Kasumi-1 (cell line): Measurements from ENCODE around the gene BPIFB3.

Experiments
- DNase-seq, 2 experiments: peaks; one replicate each; lab custom pipeline; 2025; lab: John Stamatoyannopoulos, UW

BPIFB3 gene, protein sequence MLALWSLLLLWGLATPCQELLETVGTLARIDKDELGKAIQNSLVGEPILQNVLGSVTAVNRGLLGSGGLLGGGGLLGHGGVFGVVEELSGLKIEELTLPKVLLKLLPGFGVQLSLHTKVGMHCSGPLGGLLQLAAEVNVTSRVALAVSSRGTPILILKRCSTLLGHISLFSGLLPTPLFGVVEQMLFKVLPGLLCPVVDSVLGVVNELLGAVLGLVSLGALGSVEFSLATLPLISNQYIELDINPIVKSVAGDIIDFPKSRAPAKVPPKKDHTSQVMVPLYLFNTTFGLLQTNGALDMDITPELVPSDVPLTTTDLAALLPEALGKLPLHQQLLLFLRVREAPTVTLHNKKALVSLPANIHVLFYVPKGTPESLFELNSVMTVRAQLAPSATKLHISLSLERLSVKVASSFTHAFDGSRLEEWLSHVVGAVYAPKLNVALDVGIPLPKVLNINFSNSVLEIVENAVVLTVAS

DNA sequence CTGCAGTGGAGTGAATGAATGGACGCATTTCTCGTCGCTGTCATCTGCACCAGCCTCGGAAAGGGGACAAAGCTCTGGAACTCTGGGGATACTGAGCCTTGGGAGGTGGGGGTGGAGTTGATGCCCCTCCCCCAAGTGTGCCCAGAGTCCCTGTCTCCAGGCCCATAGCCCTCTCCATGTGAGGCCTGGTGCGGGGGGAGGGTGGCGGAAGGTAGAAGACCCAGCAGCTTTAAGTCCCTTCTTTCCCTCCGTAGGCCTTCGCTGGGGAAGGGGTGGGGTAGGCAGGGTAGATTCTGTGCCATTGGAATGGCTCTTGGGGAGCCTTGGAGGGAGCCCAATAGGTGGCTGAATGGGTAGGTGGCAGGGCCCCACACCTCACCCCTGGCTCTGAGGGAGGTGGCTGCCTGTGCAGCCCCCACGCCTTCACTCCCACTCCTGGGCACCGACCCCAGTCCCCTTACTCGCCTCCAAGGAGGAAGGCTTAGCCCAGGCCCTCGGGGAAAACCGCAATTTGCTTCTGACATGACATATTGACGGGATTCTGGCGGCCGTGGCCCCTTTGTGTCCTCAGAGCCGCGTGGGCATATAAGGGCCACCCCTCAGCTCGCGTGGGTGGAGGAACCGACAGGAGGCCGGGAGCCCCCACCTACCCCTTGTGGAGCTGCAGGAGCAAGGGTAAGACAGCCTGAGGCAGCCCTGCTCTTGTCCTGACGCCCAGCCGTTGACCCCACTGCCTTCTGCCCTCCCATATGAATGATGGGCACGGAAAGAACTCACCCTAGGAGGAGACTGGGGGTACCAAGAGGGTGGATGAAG is at the start of gene BPIFB3:
TSS of gene BPIFB3 (plus strand) at position 613 of the 816 bp plus-strand sequence. CDS start 1,533 bp downstream, outside the sequence.
- DNase-seq = no peak

DNA sequence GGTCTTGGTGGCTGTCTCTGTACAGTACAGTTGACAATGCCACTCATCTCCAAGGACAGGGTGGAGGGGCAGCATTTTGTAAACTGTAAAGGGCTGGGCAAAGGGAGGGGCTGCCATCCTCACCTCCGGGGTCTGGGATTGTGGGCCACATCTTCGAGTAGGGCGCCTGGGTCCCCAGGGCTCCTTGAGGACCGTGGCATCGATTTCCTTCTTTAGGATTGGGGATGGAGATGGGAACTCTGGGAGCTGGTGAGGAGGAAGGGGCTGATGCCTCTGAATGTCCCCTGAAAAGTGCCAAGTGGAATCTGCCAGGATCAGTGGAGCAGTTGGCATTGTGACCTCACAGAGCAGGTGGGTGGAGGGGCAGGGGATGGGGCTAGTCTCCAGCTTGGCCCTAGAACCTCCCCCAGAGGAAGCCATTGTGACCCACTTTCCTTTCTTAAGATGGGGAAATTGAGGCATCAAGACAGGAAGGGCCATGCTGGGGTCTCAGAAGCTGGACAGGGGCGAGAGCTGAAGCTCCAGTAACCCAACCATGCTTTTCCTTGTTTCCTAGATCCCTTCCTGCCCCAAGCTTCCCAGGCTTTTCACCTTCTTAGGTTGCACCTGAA is 49.5 kb upstream of the BPIFB3 start, which contains the start of gene SUN5:
TSS of gene SUN5 (minus strand) at position 293 of the 611 bp plus-strand sequence. CDS start at position 200, 93 bp downstream.
- DNase-seq = no peak

DNA sequence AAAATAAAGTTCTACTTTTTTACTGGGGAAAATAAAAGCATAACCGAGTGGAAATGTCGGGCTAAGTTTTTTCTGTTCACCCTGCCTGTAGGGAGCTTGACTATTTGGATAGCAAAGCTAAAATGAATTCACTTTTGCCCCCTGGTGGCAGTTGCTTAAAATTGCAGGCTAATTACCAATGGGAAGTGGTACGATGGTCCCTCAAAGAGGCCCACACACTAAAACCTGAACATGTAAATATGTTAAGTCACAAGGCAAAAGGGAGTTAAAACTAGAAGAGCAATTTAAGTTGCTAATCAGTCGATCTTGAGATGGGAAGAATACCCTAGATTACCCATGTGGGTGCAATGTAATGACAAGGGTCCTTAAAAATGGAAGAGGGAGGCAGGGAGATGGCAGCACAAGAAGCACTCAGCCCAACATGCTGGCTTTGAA is 48.6 kb upstream of the BPIFB3 start:
- peak; percentile 52 to 78 for DNase-seq

DNA sequence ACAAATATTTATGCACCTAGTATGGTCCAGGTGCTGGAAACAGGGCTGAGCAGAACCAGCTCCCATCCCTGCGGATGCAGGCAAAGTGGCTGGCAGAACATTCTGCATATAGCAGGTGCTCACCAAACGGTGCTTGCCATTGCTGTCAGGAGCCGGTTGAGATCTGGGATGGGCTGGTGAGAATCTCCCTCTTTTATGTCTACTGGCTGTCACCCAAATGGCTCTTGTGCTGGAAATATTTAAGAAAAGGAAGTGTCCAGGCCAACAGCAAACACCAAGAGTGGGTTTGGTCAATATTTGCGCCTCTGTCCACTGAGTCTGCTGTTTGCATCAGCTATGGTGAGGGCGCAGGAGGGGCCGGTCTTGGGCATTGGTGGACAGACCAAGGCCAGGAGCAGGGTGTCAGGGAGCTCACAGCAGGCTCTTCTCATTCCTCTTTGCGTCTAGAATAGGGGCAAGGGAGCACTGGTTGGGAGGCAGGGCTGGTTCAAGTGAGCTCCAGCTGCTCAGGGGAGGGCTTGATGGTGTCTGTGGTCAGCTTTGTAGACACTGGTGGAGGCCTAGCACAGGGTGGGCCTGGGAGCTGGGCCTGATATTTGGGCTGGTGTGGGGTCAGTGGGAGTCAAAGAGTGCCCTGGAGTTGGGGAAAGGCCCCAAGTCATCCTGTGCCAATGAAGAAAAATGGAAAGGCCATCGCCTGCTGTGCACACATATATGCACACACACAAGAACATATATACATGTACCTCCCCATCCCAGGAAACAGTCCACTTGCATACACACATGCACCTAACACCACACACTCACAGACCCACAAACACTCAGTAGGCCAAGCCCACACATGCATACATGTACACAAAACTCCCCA is 47.6 kb upstream of the BPIFB3 start:
- no peak for DNase-seq

DNA sequence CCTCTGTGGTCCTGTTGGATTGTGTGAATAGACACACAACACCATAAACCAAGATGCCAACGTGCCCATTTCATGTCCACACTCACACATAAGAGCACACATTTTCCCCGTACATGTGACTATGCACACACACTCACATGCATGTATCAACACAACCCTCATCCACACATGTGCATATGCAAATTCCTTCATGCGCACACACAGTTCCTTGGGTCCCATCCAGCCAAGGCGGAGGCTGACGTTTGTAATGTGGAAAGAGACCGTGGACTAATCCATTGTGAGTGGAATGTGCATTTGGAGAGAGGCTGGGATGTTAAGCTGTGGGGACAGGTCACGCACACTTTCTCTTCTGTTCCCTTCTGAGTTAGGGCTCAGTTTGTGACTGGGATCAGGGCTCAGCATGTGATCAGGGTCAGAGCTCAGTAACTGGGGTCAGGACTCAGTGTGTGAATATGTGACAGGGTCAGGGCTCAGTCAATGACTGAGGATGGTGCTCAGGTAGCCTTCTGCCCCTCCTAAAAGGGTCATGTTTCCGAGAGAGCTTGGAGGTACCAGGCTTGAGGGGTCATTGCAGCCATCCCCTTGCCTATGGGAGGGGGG is 46.8 kb upstream of the BPIFB3 start:
- DNase-seq = no peak

DNA sequence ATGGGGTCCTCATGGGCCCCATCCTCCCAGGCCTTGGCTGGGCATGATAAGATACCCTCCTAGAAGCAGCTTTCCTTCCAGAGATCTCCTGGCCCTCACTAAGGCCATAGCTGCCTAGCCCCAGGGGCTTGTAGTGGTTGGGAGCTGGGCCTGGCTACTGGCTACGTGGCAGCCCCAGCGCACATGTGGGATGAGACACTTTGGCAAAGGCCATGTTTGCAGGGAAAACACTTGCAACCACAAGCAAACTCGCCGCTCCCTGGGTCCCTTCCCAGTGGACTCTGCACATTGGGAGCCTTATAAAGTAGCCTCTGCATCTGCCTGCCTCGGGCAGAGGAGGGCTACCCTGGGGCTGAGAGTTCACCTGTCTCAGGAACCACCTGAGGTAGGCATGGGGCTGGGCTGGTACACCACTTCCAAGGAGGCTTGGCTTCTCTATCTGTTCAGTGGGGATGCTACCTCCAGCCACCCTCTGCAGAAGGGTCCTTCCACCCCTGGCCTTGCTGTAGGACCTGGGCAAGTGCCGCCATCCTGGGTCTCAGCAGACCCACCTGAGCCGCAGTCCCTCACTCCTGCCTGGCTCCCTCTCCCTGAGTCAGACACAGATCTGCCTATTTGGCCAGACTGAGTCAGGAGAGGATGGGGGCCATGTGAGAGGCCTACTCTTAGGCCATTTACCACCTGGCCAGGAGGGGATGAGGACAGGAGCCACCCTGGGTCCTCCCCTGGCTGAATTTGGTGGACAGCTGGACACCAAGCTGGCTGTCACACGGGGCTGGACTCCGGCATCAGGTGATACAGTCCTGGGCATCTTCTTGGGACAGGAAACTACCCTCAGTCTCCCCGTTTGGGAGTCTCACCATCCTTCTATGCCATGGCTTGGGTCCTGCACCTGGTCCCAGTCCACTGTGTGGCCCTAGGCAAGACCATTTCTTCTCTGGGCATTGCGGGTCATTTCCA is 46.0 kb upstream of the BPIFB3 start, which contains the start of gene BPIFB2:
TSS of gene BPIFB2 (plus strand) at position 329 of the 960 bp plus-strand sequence. CDS start 871 bp downstream, outside the sequence.
- DNase-seq = no peak

DNA sequence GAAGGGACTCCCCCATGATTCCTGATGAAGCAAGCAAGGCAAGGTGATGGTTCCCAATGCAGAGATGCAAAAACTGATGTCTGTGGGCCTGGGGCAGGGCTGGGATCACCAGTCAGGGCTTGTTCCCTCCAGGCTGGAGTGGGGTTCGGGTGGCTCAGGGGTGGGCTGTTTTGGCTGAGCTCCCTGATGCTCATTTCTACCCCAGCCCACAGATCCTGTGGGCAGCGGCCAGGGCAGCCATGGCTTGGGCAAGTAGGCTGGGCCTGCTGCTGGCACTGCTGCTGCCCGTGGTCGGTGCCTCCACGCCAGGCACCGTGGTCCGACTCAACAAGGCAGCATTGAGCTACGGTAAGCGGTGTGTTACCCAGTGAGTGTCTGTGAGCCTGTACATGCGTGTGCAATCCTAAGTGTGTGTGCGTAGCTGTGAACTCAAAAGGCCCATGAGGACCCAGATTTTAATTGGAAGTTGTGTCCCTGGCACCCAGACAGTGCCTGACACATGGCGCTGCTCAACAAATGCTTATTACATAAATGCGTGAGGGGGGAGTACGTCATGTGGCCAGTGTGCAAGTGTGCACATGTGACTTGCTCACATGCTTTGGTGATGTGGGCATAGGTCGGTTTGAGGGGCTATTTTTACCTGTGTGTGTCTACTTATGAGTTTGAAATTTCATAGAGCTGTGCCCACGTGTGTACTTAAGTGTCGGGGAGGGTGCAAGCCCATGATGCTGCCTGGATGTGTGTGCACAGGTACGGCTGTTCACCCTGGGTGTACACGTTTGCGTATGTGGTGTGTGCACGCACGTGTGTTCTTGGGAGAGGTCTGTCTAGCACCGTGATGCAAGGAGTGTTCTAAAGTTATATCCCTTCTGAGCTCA is 45.1 kb upstream of the BPIFB3 start:
- no peak for DNase-seq

DNA sequence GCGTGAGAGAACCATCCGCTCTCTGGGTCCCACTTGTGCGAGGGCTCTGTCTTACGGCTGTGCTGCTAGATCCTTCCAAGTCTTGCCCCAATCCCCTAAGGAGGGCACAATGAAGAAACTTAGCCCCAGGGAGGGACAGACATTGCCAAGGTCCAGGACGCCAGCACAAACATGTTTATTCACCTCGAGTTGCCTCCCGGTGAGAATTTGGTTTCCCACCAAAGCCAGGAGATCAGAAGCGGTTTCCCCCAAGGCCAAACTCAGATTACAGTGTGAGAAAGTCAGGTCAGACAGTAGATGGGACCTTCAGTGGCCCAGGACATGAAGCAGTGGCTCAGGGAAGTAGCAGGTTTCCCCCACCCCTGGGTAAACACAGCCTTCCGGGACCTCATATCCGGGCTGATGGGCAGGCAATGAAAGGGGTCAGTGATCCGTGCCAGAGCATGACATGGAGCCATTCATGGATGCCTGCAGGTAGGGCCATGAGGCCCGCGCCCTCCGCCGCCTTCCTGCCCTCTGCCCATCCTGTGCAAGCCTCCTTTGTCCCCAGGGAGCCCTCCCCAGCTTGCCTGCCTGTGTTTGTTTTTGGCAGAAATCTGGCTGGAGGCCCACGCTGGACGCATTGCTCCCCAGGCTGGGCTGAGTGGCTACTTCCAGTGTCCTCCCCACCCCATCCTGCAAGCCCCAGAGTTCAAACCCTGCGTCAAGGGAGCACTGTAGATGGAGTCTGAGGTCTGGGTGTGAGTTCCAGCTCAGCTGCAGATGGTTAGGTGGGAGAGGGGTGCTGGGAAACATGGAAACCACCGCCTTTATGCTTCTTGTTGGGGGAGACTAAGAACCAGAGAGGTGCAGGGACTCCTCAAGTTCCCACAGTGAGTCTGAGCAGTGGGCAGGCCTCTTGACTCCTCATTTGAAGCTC is 44.2 kb upstream of the BPIFB3 start:
- no peak for DNase-seq

DNA sequence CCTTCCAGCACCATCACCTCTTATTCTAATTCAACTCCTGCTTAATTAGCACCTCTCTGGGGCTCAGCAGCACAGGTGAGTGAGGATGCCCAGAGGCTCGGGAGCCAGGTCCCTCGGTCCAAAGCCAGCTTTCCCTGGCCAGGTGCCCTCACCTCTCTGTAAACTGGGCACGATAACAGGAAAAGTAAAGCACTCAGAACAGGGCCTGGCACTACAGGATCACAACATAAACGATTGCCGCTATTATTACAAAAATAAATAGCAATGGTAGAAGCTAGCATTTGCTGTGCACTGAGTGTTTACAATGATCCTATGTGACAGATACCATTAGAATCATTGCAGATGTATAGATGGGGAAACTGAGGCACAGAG is 43.6 kb upstream of the BPIFB3 start:
- no peak for DNase-seq

DNA sequence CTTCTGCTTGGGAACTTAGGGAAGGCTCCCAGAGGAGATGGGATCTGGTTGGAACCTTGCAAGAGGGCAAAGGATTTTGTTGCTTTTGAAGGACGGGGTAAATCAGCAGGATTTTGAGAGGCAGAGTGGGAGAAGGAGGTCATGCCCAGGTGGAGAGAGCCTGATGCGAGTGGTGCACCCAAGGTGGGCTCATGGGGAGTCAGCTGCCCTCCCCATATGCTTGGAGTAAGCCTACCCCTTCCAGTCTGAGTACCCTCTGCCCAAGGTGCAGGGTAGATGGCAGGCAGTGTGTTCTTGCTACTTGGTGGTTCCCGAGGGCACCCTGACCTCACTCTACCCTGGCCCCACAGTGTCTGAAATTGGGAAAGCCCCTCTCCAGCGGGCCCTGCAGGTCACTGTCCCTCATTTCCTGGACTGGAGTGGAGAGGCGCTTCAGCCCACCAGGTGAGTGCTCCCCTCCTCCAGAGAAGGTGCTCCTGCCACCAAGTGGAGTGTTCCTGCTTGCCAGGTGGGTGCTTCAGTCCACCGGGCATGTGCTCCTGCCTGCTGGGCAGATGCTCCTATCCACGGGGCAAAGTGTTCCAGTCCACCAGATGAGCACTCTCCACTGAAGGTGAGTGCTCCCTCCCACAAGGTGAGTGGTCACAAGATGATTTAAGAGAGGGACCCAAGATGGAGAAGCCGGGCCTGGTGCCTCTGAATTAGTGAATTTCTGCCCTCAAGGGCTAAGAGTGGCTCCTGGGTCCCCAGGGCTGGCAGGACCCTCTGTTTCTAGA is 42.8 kb upstream of the BPIFB3 start:
- DNase-seq = no peak

DNA sequence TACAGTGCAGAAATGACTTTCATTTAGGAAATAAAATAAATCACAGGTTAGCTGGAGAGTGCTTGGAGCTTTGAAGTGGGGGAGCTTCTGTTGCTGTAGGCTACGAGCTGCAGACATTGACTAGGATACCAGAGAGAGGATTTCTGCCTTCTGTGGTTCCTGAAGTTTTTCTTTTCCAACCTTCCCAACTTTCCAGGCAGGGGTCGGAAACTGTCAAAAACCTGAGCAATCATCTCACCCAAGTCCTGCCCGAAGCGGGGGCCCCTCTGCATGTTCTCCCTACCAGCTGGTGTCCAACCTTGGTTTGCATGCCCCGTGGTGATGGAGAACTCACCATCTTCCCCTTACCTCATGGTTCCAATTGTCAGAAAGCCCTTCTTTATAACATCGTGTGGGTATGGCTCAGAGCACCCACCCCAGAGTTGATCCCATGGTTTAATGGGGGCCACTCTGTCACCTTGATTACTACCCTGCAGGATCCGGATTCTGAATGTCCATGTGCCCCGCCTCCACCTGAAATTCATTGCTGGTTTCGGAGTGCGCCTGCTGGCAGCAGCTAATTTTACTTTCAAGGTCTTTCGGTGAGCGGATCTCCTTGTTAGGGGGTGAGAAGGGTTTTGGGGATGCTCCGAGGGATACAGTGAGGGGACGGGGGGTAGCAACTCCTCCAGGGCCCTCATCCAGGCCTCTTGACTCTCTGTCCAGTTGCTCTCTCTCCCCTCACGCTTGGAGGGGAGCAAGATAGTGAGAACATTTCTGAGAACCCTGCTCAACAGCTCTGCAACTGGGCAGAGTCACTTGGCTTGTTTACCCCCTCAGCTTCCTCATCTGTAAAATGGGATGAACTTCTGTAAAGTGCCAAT is 41.1 kb upstream of the BPIFB3 start:
- DNase-seq = no peak

DNA sequence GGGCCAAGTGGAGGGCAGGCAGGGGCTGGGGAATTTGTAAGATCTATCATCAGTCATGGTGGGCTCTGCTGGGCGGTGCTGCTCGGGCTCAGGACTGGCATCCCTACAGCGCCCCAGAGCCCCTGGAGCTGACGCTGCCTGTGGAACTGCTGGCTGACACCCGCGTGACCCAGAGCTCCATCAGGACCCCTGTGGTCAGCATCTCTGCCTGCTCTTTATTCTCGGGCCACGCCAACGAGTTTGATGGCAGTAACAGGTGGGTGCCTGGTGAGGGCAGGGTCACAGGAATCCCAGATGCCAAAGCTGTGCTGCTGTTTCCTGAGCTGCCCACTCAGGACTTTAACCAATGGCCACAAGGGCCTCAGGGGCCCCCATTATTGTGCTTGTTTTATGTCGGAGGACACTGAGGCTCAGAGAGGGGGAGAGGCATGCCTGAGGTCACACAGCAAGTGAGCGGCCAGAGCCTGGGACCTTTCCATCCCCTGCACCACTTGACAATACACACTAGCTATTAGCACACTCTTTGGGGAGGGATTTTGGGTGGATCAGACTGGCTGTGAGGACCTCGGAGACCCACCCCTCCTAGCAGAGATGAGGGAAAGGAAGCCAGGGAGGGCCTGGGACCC is 39.9 kb upstream of the BPIFB3 start:
- DNase-seq = no peak

DNA sequence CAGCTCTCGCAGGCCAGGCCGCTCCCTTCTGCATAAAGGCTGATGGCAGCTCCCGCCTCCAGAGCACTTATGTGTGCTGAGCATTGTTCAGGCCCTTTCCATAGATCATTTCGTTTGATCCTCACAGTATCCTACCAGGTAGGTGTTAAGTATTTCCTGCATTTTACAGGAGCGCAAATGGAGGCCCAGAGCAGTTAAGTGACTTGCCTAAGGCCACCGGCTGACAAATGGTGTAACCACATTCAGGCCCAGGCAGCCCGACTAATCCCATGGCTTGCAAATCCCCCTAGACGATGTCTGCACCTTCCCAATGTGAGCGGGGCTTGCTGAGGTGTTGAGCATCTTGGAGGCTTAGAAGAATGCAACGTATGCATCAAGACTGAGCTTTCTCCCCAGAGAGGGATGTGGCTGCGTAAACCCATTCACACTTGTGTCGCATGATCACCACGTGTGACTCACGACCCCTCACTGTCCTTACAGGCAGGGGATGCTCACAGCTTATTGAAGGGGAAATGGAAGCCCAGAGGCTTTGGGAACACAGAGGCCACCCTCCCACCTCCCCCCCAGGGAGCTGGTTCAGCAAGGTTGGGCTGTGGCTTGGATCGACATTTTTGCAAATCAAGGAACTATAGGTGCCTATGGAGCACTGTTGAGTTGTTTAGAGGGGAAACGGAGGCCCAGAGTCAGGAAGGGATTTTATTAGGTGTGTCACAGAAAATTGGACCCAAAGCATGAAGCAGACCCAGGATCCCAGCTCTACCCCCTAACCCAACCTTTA is 39.2 kb upstream of the BPIFB3 start:
- DNase-seq = no peak

DNA sequence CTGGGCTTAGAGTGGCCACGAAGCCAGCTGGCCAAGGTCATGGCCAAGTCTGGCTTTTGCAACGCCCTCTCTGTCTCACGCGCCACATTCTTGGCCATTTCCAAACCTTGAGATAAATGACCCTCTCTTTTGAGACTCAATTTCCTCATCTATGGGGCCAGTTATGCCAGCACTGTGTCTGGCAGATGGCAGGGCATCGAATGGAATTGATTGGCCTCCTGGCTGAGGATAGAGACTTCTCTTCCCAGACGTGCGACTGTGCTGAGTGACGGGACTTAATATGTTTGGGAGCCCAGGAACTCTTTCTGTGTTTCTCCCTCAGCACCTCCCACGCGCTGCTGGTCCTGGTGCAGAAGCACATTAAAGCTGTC is 38.6 kb upstream of the BPIFB3 start:
- DNase-seq = no peak
